ENCODE results near the gene TBCC.

- no peak for TF ChIP-seq CTCF (IDR thresholded peaks at IDR 0.05; ENCODE audit: low read depth, low read length)
- TF ChIP-seq EZH2phosphoT487 (IDR thresholded peaks at IDR 0.05; ENCODE audit: low read depth) = no peak
These were observed 16.2 kb downstream of the TBCC start for GRCh38 chr6:42729731-42730130.

Measured in OCI-LY3 (cell line).